Measurements from ENCODE around the gene NGEF.
"Not testable (repeated sequence)": the region's sequence is repeated elsewhere in the genome, so short reads cannot be mapped to it uniquely, and the experiment has no call there.

Gene NGEF

GRCh38 chr2:233021771-233022170, 8.7 kb upstream of the NGEF start:
- no peak for DNase-seq (ENCODE audit: low read depth)

GRCh38 chr2:233020454-233020853, 7.4 kb upstream of the NGEF start:
- DNase-seq (ENCODE audit: low read depth), result no peak

- not testable (repeated sequence) for DNase-seq (ENCODE audit: low read depth)
Measured at GRCh38 chr2:233019610-233020009, 6.6 kb upstream of the NGEF start.

GRCh38 chr2:233017947-233018346, 4.9 kb upstream of the NGEF start:
- no peak for DNase-seq (ENCODE audit: low read depth)

GRCh38 chr2:233015019-233015645, 2.1 kb upstream of the NGEF start:
- no peak for DNase-seq (ENCODE audit: low read depth)

- no peak for DNase-seq (ENCODE audit: low read depth)
Measured at GRCh38 chr2:233013650-233014049, 594 bp upstream of the NGEF start.

GRCh38 chr2:233012301-233012971, 620 bp downstream of the NGEF start:
- DNase-seq (ENCODE audit: low read depth), result no peak

- no peak for DNase-seq (ENCODE audit: low read depth)
Measured at GRCh38 chr2:233011702-233012131, 1.3 kb downstream of the NGEF start.

GRCh38 chr2:233011268-233011650, 1.8 kb downstream of the NGEF start:
- DNase-seq (ENCODE audit: low read depth), result no peak

- DNase-seq (ENCODE audit: low read depth), result no peak
Measured at GRCh38 chr2:233010569-233011267, 2.3 kb downstream of the NGEF start.

GRCh38 chr2:233009661-233010060, 3.4 kb downstream of the NGEF start:
- no peak for DNase-seq (ENCODE audit: low read depth)

GRCh38 chr2:233007739-233008138, 5.3 kb downstream of the NGEF start:
- peak; percentile 46 for DNase-seq (ENCODE audit: low read depth)

GRCh38 chr2:233007270-233007669, 5.8 kb downstream of the NGEF start:
- no peak for DNase-seq (ENCODE audit: low read depth)

GRCh38 chr2:233006648-233007047, 6.4 kb downstream of the NGEF start:
- DNase-seq (ENCODE audit: low read depth), result no peak

GRCh38 chr2:233005096-233005495, 8.0 kb downstream of the NGEF start:
- no peak for DNase-seq (ENCODE audit: low read depth)

- no peak for DNase-seq (ENCODE audit: low read depth)
Measured at GRCh38 chr2:233003658-233004555, 9.1 kb downstream of the NGEF start.

GRCh38 chr2:233002829-233003657, 10.0 kb downstream of the NGEF start:
- no peak for DNase-seq (ENCODE audit: low read depth)

- DNase-seq (ENCODE audit: low read depth), result no peak
Measured at GRCh38 chr2:233000886-233001750, 11.9 kb downstream of the NGEF start.

GRCh38 chr2:232999354-232999753, 13.7 kb downstream of the NGEF start:
- no peak for DNase-seq (ENCODE audit: low read depth)

GRCh38 chr2:232998666-232998985, 14.4 kb downstream of the NGEF start:
- no peak for DNase-seq (ENCODE audit: low read depth)
